ENCODE measurements around the gene LAMA1.

The LAMA1 gene

GRCh38 chr18:7112936-7113335, 4.7 kb downstream of the LAMA1 start:
- DNase-seq (ENCODE audit: low spot score), result no peak

- no peak for DNase-seq (ENCODE audit: low spot score)
Observed at GRCh38 chr18:7111134-7111533, 6.5 kb downstream of the LAMA1 start.

GRCh38 chr18:7105943-7106342, 11.7 kb downstream of the LAMA1 start:
- DNase-seq (ENCODE audit: low spot score), result no peak

DNA sequence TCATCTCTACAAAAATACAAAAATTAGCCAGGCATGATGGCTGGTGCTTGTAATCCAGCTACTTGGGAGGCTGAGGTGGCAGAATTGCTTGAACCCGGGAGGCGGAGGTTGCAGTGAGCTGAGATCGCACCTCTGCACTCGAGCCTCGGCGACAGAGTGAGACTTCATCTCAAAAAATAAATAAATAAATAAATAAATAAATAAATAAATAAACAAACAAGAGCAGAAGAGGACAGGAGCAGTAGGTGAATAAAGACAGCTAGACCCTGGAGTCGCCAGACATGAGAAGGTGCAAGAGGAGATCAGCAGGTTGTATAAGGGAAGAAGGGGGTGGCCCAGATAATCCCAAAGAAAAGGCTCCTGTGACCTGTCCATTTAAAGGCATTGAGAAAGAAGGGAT, 12.3 kb downstream of the LAMA1 start:
- no peak for DNase-seq (ENCODE audit: low spot score)

DNA sequence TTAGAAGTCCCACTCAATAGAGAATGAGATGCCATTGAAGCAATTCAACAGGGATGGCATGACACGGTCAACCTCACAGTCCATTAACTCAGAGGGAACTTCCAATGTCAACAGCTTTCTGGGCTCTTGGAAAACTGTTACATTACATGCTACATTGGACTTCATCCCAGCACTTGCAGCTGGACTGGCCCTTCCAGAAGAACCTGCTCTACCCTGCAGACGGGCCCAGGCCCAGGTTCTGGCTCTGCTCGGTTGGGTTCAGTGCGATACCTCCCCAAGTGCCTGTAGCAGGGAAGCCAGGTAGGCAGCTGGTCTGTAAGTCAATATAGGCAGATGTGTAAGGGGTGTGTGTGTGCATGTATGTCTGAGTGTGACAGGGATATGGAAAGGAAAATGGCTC, 12.9 kb downstream of the LAMA1 start:
- DNase-seq (ENCODE audit: low spot score), result no peak

- DNase-seq (ENCODE audit: low spot score), result no peak
Observed at GRCh38 chr18:7102131-7102530, 15.5 kb downstream of the LAMA1 start.

GRCh38 chr18:7096838-7097237, 20.8 kb downstream of the LAMA1 start:
- no peak for DNase-seq (ENCODE audit: low spot score)

- DNase-seq (ENCODE audit: low spot score), result no peak
Observed at GRCh38 chr18:7094427-7094826, 23.2 kb downstream of the LAMA1 start.

- no peak for DNase-seq (ENCODE audit: low spot score)
Observed at GRCh38 chr18:7090771-7091170, 26.8 kb downstream of the LAMA1 start.

GRCh38 chr18:7089369-7089768, 28.2 kb downstream of the LAMA1 start:
- no peak for DNase-seq (ENCODE audit: low spot score)

GRCh38 chr18:7084080-7085065, 33.2 kb downstream of the LAMA1 start:
- DNase-seq (ENCODE audit: low spot score), result no peak

GRCh38 chr18:7082671-7083070, 34.9 kb downstream of the LAMA1 start:
- no peak for DNase-seq (ENCODE audit: low spot score)

DNA sequence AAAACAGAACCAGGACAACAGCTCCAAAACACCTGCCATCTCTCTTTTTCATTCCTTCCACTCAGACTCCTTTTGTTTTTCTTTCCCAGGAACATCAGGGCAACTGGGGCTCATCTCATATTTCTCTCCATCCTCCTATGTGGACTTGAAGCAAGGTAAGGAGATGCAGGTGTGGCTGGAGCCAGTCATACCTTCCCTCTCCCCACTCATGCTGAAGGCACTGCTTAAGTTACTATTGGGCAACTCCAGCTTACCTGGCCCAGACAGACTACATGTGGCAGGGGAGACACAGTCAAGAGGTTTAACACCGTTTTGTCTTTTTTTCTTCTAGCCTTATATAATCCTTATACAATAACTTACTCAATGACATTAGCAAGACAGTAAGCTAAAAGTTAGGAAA, 38.4 kb downstream of the LAMA1 start:
- DNase-seq (ENCODE audit: low spot score), result no peak

DNA sequence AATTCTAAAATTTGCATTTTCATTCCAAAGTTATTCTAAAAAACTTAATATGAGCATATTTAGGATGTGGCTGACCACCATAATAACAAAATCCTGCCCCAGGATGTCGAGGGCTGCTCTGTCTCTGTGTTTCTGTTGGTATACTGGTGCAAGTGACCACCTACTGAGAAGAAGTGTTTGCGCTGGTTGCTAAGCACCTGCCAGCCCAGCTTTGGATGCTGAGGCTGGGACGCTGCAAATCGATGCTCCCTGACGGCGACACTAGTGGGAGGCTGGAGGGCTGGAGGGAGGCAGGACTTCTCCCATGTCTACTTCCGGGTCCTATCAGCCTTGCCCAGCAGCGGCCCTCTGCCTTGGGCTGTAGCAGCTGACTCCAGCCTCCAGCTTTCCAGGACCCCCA, 45.0 kb downstream of the LAMA1 start:
- no peak for DNase-seq (ENCODE audit: low spot score)

DNA sequence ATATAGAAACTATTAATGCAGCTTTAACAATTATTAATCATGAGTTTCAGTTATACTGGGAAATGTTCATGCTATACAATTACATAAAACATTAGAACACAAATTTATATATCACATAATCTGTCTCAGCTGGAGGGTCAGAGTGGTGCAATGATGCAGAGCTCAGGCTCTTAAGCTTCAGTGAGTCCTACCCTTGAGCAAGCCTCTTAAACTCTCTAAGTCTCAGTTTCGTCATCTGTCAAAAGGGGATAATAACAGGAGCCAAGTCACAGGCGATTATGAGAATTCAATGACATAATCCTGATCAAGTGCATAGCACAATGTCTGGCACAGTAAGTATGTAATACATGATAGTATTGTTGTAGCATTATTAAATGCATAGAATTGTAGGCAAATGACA, 46.0 kb downstream of the LAMA1 start:
- DNase-seq (ENCODE audit: low spot score), result no peak

- no peak for DNase-seq (ENCODE audit: low spot score)
Observed at GRCh38 chr18:7070466-7070865, 47.1 kb downstream of the LAMA1 start.

DNA sequence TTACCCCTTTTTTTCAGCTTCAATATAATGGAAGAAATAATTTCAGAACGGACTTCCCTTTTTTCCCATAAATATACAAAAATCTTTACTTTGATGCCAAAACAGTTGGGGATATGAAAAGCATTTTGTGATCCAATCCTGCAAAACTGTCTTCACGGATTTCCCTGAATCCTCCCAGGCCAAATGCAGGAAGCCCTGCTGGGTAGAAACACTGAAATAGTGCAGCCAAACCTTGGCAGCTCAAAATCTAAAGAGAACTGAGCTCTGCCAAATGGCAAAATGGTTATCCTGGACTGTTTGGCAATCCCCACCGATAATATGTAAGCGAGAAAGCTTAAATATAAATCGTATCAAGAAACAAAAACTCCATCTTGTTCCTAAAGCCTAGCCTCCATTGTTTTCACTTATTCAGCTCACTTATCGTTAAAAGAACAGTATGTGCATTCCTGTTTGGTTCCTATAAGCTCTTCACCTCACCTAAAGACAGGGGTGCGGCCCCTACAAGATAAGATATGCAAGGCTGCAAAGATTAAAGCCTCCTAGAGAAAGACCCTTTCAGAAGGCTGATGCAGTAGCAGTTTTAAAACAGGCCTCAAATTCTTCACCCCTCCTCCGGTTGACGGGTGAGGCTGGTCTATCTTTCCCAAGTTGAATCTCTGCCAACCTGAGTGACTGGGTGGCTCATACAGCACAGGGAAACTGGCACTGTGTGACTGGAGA, 48.6 kb downstream of the LAMA1 start:
- no peak for DNase-seq (ENCODE audit: low spot score)

DNA sequence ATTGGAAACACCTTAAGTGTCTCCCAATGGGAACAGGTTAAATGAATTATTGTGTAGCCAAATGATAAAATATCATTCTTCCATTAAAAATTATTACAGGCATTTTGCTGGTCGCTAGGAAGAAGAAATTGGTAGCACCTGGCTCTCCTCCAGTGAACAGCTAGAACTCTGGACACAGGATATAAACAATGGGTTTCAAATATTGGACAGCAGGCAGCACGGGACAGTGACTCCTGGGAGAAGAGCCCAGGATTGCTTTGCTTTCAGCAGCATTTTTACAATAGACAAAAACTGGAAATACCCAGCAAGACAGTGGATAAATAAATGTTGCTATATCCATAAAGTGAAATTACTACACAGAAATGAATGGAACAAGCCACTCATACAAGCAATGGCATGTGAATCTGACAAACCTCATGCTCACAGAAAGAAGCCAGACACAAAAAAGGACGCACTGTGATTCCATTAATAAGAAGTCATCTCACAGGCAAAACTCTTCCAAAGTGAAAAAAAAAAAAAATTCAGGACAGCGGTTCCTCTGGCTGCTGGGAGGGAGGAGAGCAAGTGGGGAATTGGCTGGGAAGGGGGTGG, 50.5 kb downstream of the LAMA1 start:
- no peak for DNase-seq (ENCODE audit: low spot score)

DNA sequence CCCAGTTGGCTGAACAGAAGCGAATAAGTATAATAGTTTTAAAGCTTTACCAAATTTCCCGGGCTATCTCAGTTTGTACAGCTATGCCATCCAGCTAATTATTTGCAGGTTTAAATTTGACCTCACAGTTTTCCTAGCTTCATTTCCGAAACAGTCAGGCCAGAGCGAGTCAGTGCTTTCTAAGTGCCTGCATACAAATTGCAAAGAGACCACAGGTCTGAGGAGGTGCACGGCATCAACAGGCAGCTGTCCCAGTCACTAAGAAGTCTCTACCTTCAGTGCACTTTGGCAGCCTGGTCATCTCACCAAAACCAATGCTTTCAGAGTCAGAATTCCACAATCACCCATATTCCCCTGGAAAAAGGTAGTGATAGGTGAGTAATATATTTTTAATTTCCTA, 51.9 kb downstream of the LAMA1 start:
- DNase-seq (ENCODE audit: low spot score), result no peak

DNA sequence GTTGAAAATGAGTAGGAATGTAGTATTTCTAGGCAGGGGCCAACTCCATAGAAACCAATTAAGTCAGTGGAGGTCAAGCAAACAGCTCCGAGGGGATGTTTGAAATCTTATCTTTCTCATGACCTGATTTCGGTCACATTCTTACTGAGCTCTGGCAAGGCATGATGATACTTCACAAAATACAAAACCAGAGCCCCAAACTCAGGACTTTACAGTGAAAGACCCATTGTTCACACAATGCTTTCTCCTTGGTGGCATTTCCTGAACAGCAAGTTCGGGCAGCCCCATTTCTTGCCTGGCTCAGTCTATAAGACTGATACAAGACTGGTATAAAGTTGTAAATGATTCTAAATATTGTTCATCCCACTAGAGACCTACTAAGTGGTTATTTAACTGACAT, 53.3 kb downstream of the LAMA1 start:
- DNase-seq (ENCODE audit: low spot score), result no peak

DNA sequence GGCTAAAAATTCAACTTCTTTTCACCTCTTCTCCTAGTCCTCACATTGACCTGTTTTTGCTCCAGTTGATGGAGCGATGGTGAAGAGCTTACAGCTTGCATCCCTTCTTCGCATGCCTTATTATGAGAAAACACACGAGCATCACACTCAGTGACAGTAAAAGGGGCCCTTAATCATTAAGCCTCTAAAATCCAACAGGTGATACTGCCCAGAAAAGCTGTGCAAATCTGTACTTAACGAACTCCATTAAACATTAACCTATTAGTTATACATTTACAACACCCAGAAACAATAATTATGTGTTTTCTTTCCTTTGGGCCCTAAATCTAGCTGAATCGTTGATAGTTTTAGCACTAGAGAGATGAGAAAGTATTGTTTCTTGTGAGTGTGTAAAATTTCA, 54.8 kb downstream of the LAMA1 start:
- no peak for DNase-seq (ENCODE audit: low spot score)

GRCh38 chr18:7062236-7062635, 55.4 kb downstream of the LAMA1 start:
- DNase-seq (ENCODE audit: low spot score), result no peak

GRCh38 chr18:7059276-7059675, 58.3 kb downstream of the LAMA1 start:
- no peak for DNase-seq (ENCODE audit: low spot score)

Measured in HuH-7 (cell line).